Neural progenitor cell (in vitro differentiated cells): ENCODE results near the gene ZNF8. TPM values are rescaled to one million over a fixed set of nuclear protein-coding genes. Genes with fewer than 3 reads are reported as not detected.

Experiments
- DNase-seq: peaks from one replicate; pipeline ENCODE4 v3.0.0-alpha.2; 2016; ENCODE audit warnings: low spot score
- H2AFZ ChIP-seq: fragments of 200-600 bp; sonication (generic); replicated peaks from 2 replicates; pipeline ENCODE4 v1.6.1; 2016; ENCODE audit warnings: antibody characterized with exemption
- H3F3A ChIP-seq: fragments of 200-600 bp; sonication (generic); 2 replicates; pipeline ENCODE4 v1.6.1; 2016; ENCODE audit warnings: antibody characterized with exemption, low read depth
- H3K27ac ChIP-seq: fragments of 200-600 bp; sonication (generic); 2 replicates; pipeline ENCODE4 v1.5.1; 2016; ENCODE audit warnings: mild to moderate bottlenecking
- H3K27me3 ChIP-seq: fragments of 200-600 bp; sonication (generic); 2 replicates; pipeline ENCODE4 v1.6.1; 2016; ENCODE audit warnings: mild to moderate bottlenecking, moderate library complexity
- H3K36me3 ChIP-seq: fragments of 200-600 bp; sonication (generic); 2 replicates; pipeline ENCODE4 v1.5.1; 2016
- H3K4me1 ChIP-seq: fragments of 200-600 bp; sonication (generic); 2 replicates; pipeline ENCODE4 v1.6.1; 2016; ENCODE audit warnings: mixed run types
- H3K4me2 ChIP-seq: fragments of 200-600 bp; sonication (generic); 2 replicates; pipeline ENCODE4 v1.6.1; 2016
- H3K4me3 ChIP-seq: fragments of 200-600 bp; sonication (generic); 2 replicates; pipeline ENCODE4 v1.5.1; 2016
- H3K79me2 ChIP-seq: fragments of 200-600 bp; sonication (generic); 2 replicates; pipeline ENCODE4 v1.6.1; 2016; ENCODE audit warnings: low read depth
- H3K9ac ChIP-seq: fragments of 200-600 bp; sonication (generic); 2 replicates; pipeline ENCODE4 v1.6.1; 2016
- H3K9me3 ChIP-seq: fragments of 200-600 bp; sonication (generic); 2 replicates; pipeline ENCODE4 v1.5.1; 2016; ENCODE audit warnings: low read depth
- H4K20me1 ChIP-seq: fragments of 200-600 bp; sonication (generic); 2 replicates; pipeline ENCODE4 v1.6.1; 2016; ENCODE audit warnings: low read depth
- H3K27ac Mint-ChIP-seq: 3 replicates; pipeline ENCODE4 v1.8.0; 2021; ENCODE audit warnings: mixed read lengths
- H3K27me3 Mint-ChIP-seq: 2 replicates; pipeline ENCODE4 v1.8.0; 2022; ENCODE audit warnings: low read depth, mild to moderate bottlenecking, inconsistent platforms, moderate library complexity, mixed read lengths; ENCODE audit not compliant: insufficient read depth
- H3K36me3 Mint-ChIP-seq: 3 replicates; pipeline ENCODE4 v1.8.0; 2021; ENCODE audit warnings: mixed read lengths
- H3K4me1 Mint-ChIP-seq: 3 replicates; pipeline ENCODE4 v1.8.0; 2021; ENCODE audit warnings: mixed read lengths
- H3K4me3 Mint-ChIP-seq: 3 replicates; pipeline ENCODE4 v1.8.0; 2021; ENCODE audit warnings: mild to moderate bottlenecking, moderate library complexity, mixed read lengths
- H3K9me3 Mint-ChIP-seq: 3 replicates; pipeline ENCODE4 v1.8.0; 2020; ENCODE audit warnings: mixed read lengths
- CTCF ChIP-seq: fragments of 200-600 bp; sonication (generic); IDR thresholded peaks from 2 replicates; pipeline ENCODE4 v1.5.1; 2017; ENCODE audit warnings: antibody characterized with exemption, mild to moderate bottlenecking
- EZH2 ChIP-seq: fragments of 200-600 bp; sonication (generic); IDR thresholded peaks from 2 replicates; pipeline ENCODE4 v1.6.1; 2017; ENCODE audit warnings: antibody characterized with exemption, mild to moderate bottlenecking, moderate library complexity
- EZH2phosphoT487 ChIP-seq: fragments of 200-600 bp; sonication (generic); IDR thresholded peaks from 2 replicates; pipeline ENCODE4 v1.6.1; 2017; ENCODE audit warnings: antibody characterized with exemption
- total RNA-seq: library from RNA; depleted of rRNA; stranded (reverse); fragments of >200 nt; gene quantifications from 2 replicates; pipeline ENCODE4 v1.2.3, GENCODE V29; 2015; ENCODE audit warnings: low replicate concordance

Gene ZNF8
- total RNA-seq, 1 donor from 2014 or later = 18.6 TPM

GRCh38 chr19:58326914-58327726 lies 48.4 kb downstream of the ZNF8 start, which contains the start of gene ZSCAN22:
Gene ZSCAN22, plus strand, starts transcription at chr19:58326994. Its CDS starts 7,809 bp downstream, at chr19:58334803.
- Histone ChIP-seq H3K27me3 (no peaks in the 10 kb centered on the region), H3F3A (no peaks in the 10 kb centered on the region), H3K9ac (peak within 1 kb of the TSS; percentile 62), H3K79me2 (peaks cover 19% of the 10 kb centered on the region), H3K36me3 (no peaks in the 10 kb centered on the region), H3K4me2 (peak within 1 kb of the TSS; percentile 87), H2AFZ (peak within 1 kb of the TSS; percentile 98), H3K4me1 (peaks cover 5% of the 10 kb centered on the region), H4K20me1 (peaks cover 7% of the 10 kb centered on the region), H3K9me3 (no peaks in the 10 kb centered on the region), H3K27ac (no peak within 1 kb of the TSS), H3K4me3 (peak within 1 kb of the TSS; percentile 82)
- Mint-ChIP-seq H3K4me1 (peaks cover 16% of the 10 kb centered on the region), H3K27me3 (no peaks in the 10 kb centered on the region), H3K9me3 (no peaks in the 10 kb centered on the region), H3K4me3 (no peak within 1 kb of the TSS), H3K27ac (no peak within 1 kb of the TSS), H3K36me3 (peaks cover 5% of the 10 kb centered on the region)
- TF ChIP-seq CTCF = no peak
- TF ChIP-seq EZH2 = no peak
- no peak for TF ChIP-seq EZH2phosphoT487
- peak; percentile 98 for DNase-seq

DNA sequence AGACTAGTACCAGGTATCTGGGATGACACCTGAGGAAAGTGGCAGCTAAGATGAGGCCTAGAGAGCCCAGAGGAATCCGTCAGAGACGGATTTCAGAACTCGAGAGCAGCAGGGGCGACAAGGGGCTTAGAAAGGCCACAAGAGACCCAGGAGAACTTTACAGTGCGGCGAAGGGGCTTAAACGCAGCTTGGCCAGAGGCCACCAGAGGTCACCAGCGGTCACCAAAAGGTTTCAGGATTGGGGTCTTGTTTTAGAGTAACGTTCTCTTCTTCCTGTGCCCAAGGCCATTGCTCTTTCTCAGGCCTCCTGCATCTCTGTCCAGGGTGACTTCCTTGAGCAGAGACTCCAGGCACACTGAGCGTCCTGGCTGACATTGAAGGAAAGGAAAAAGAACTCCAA lies 50.2 kb downstream of the ZNF8 start:
- no peaks in the 10 kb centered on the region for H3K27me3 Mint-ChIP-seq
- no peaks in the 10 kb centered on the region for H3K36me3 ChIP-seq
- H3K9me3 ChIP-seq = no peaks in the 10 kb centered on the region
- H3F3A ChIP-seq = no peaks in the 10 kb centered on the region
- TF ChIP-seq EZH2phosphoT487 (no peak), CTCF (peak; percentile 72)
- H3K4me2 ChIP-seq = no peak overlapping the region
- H3K9ac ChIP-seq = no peak overlapping the region
- H3K36me3 Mint-ChIP-seq = no peaks in the 10 kb centered on the region
- H3K79me2 ChIP-seq = peaks cover 19% of the 10 kb centered on the region
- peak; percentile 84 for DNase-seq
- no peaks in the 10 kb centered on the region for H3K27me3 ChIP-seq
- no peak overlapping the region for H3K27ac ChIP-seq
- no peak overlapping the region for H3K4me3 ChIP-seq
- H4K20me1 ChIP-seq = no peaks in the 10 kb centered on the region
- H2AFZ ChIP-seq = no peak overlapping the region
- peaks cover 16% of the 10 kb centered on the region for H3K4me1 Mint-ChIP-seq
- no peak overlapping the region for H3K4me3 Mint-ChIP-seq
- peaks cover 5% of the 10 kb centered on the region for H3K4me1 ChIP-seq
- no peaks in the 10 kb centered on the region for H3K9me3 Mint-ChIP-seq
- no peak overlapping the region for H3K27ac Mint-ChIP-seq

- H3K9ac ChIP-seq = no peak overlapping the region
- Mint-ChIP-seq H3K27me3 (no peaks in the 10 kb centered on the region), H3K4me1 (peaks cover 16% of the 10 kb centered on the region), H3K27ac (no peak overlapping the region), H3K9me3 (no peaks in the 10 kb centered on the region), H3K4me3 (no peak overlapping the region), H3K36me3 (peaks cover 3% of the 10 kb centered on the region)
- H3K4me1 ChIP-seq = peaks cover 5% of the 10 kb centered on the region
- H3K4me3 ChIP-seq = no peak overlapping the region
- no peak overlapping the region for H3K27ac ChIP-seq
- H3K4me2 ChIP-seq = no peak overlapping the region
- no peaks in the 10 kb centered on the region for H4K20me1 ChIP-seq
- no peaks in the 10 kb centered on the region for H3F3A ChIP-seq
- TF ChIP-seq EZH2 (no peak), EZH2phosphoT487 (no peak), CTCF (no peak)
- H3K27me3 ChIP-seq = no peaks in the 10 kb centered on the region
- H3K79me2 ChIP-seq = peaks cover 18% of the 10 kb centered on the region
- DNase-seq = no peak
- no peak overlapping the region for H2AFZ ChIP-seq
- H3K9me3 ChIP-seq = no peaks in the 10 kb centered on the region
- no peaks in the 10 kb centered on the region for H3K36me3 ChIP-seq
Observed at GRCh38 chr19:58330458-58330857, 51.7 kb downstream of the ZNF8 start.
